Sigmoid colon (tissue), 4 donors: Measurements from ENCODE around the gene SH3RF3.

Experiments used
- POLR2A ChIP-seq, 2 donors: fragments of 450-650 bp; IDR thresholded peaks; one replicate each; pipeline ENCODE4 v1.6.1; 2016; ENCODE audit warnings: antibody characterized with exemption in 2 of 2, mild to moderate bottlenecking in 2 of 2, moderate library complexity in 2 of 2
- POLR2AphosphoS5 ChIP-seq, 4 donors: sonication (generic); formaldehyde crosslinking; IDR thresholded peaks; one replicate each; pipeline ENCODE4 v1.6.1; 2017; ENCODE audit warnings: antibody characterized with exemption in 4 of 4
- TF ChIP-seq, protein P1 (sequence below), 4 experiments: fragments of 450-650 bp in 3 of 4; fragments of 200-600 bp in 1 of 4; IDR thresholded peaks; one replicate each; pipeline ENCODE4 v1.5.1; 2016 to 2019; ENCODE audit warnings: antibody characterized with exemption in 4 of 4, mild to moderate bottlenecking in 3 of 4, moderate library complexity in 2 of 4

DNA sequence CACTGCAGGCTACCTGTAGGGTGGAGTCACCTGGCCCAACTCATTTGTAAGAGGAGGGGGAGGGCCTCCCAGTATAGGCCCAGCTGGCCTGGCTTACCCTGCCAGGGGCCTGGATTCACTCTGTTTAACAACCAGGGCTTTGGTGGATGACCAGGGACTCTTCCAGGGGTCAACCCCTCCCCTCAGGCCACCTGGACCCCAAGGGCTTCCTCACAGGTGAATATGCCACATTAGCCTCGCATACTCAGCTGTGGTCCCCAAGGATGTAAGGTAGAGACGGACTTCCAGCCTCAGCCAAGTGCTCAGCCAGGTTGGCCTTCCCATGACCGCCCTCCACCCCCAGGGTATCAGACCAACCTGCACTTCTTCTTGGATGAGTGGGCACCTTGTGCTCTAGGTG, 8.8 kb upstream of the SH3RF3 start:
- TF ChIP-seq, protein P1, sequence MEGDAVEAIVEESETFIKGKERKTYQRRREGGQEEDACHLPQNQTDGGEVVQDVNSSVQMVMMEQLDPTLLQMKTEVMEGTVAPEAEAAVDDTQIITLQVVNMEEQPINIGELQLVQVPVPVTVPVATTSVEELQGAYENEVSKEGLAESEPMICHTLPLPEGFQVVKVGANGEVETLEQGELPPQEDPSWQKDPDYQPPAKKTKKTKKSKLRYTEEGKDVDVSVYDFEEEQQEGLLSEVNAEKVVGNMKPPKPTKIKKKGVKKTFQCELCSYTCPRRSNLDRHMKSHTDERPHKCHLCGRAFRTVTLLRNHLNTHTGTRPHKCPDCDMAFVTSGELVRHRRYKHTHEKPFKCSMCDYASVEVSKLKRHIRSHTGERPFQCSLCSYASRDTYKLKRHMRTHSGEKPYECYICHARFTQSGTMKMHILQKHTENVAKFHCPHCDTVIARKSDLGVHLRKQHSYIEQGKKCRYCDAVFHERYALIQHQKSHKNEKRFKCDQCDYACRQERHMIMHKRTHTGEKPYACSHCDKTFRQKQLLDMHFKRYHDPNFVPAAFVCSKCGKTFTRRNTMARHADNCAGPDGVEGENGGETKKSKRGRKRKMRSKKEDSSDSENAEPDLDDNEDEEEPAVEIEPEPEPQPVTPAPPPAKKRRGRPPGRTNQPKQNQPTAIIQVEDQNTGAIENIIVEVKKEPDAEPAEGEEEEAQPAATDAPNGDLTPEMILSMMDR (IDR thresholded peaks at IDR 0.05): no peak
- TF ChIP-seq POLR2AphosphoS5 (IDR thresholded peaks at IDR 0.05) (no peak), POLR2A (IDR thresholded peaks at IDR 0.05) (no peak)
